T-helper 1 cell treated with Interleukin-12 subunit alpha and Interleukin-12 subunit beta and Interleukin-4 antibody, amounts not matched to agents 30 ng/mL and 1 ng/mL, for 36 hours (primary cell): ENCODE data around the gene PRRT2. TPM values are rescaled to one million over a fixed set of nuclear protein-coding genes. Genes with fewer than 3 reads are reported as not detected.
"Not testable (repeated sequence)": the region's sequence is repeated elsewhere in the genome, so short reads cannot be mapped to it uniquely, and the experiment has no call there.

Source experiments
- intact Hi-C: fragments of 100-400 bp; cut with micrococcal nuclease; formaldehyde crosslinking; loops from one replicate; pipeline ENCODE4 v1.15.1; 2024
- total RNA-seq: library from RNA; stranded (reverse); gene quantifications from 2 replicates; pipeline ENCODE4 v1.2.3, GENCODE V29; 2022

Gene PRRT2
- total RNA-seq, 1 donor from 2014 or later, result 0.91 TPM

GRCh38 chr16:29826342-29826695 lies 14.3 kb downstream of the PRRT2 start:
- intact Hi-C loops, result loop anchor here (5.0 to 10.0 kb wide), 2 partner anchors 98 to 196 kb away; partner anchors contain the start of genes C16orf92 and KCTD13

GRCh38 chr16:29830774-29831173 lies 18.8 kb downstream of the PRRT2 start:
- intact Hi-C loops, result no loop called here

- intact Hi-C loops, result no loop called here
Observed at GRCh38 chr16:29831490-29831889, 19.5 kb downstream of the PRRT2 start.

GRCh38 chr16:29833219-29833618 lies 21.2 kb downstream of the PRRT2 start:
- intact Hi-C loops, result not testable (repeated sequence)

- intact Hi-C loops, result no loop called here
Observed at GRCh38 chr16:29834079-29834478, 22.1 kb downstream of the PRRT2 start.

- intact Hi-C loops, result no loop called here
Observed at GRCh38 chr16:29835926-29836325, 23.9 kb downstream of the PRRT2 start.

- intact Hi-C loops, result no loop called here
Observed at GRCh38 chr16:29836623-29837022, 24.6 kb downstream of the PRRT2 start.

GRCh38 chr16:29837841-29838240 lies 25.8 kb downstream of the PRRT2 start:
- intact Hi-C loops, result no loop called here

GRCh38 chr16:29839822-29840221 lies 27.8 kb downstream of the PRRT2 start:
- intact Hi-C loops, result no loop called here

- intact Hi-C loops, result no loop called here
Observed at GRCh38 chr16:29840240-29840639, 28.2 kb downstream of the PRRT2 start.

GRCh38 chr16:29841631-29842030 lies 29.6 kb downstream of the PRRT2 start:
- intact Hi-C loops, result no loop called here

- intact Hi-C loops, result no loop called here
Observed at GRCh38 chr16:29842732-29843346, 30.8 kb downstream of the PRRT2 start.

GRCh38 chr16:29843931-29844330 lies 31.9 kb downstream of the PRRT2 start:
- intact Hi-C loops, result no loop called here

GRCh38 chr16:29844575-29845331 lies 32.8 kb downstream of the PRRT2 start:
- intact Hi-C loops, result loop anchor here (5.0 kb wide), 1 partner anchor 178 kb away; the partner anchor contains the start of gene C16orf92

GRCh38 chr16:29845656-29846055 lies 33.7 kb downstream of the PRRT2 start:
- intact Hi-C loops, result loop anchor here (5.0 kb wide), 1 partner anchor 177 kb away; the partner anchor contains the start of gene C16orf92

GRCh38 chr16:29848420-29849297 lies 36.7 kb downstream of the PRRT2 start:
- intact Hi-C loops, result loop anchor here (1.0 to 5.0 kb wide), 7 partner anchors 21 to 174 kb away; partner anchors contain the start of genes C16orf92 and MVP

GRCh38 chr16:29849505-29849904 lies 37.5 kb downstream of the PRRT2 start:
- intact Hi-C loops, result loop anchor here (2.0 to 5.0 kb wide), 2 partner anchors 157 to 173 kb away; partner anchors contain the start of gene C16orf92

GRCh38 chr16:29850998-29851397 lies 39.0 kb downstream of the PRRT2 start:
- intact Hi-C loops, result no loop called here

GRCh38 chr16:29852654-29853053 lies 40.7 kb downstream of the PRRT2 start:
- intact Hi-C loops, result no loop called here

- intact Hi-C loops, result no loop called here
Observed at GRCh38 chr16:29854520-29855100, 42.6 kb downstream of the PRRT2 start.

- intact Hi-C loops, result no loop called here
Observed at GRCh38 chr16:29857133-29857760, 45.3 kb downstream of the PRRT2 start.
